Measurements from ENCODE around the gene RHOF.
"Not testable (repeated sequence)": the region's sequence is repeated elsewhere in the genome, so short reads cannot be mapped to it uniquely, and the experiment has no call there.

Gene RHOF

GRCh38 chr12:121793838-121794533 is 498 bp upstream of the RHOF start:
- ChIA-PET POLR2A (interaction anchor here (0.7 to 7.9 kb wide), 7 partner anchors 9 to 106 kb away, joined by 3 to 125 read pairs (median 12); partner anchors contain the start of genes PSMD9 and SETD1B), CTCF (interaction anchor here (0.6 to 9.3 kb wide), 41 partner anchors 9 to 369 kb away, joined by 3 to 125 read pairs (median 4); partner anchors contain the start of gene PSMD9)
- TF ChIP-seq L3MBTL2 (conservative IDR thresholded peaks at IDR 0.05) (peak; percentile 83), ELF4 (IDR thresholded peaks at IDR 0.05) (no peak)
- peak; percentile 84 for DNase-seq (ENCODE audit: extremely low spot score)

- TF ChIP-seq TARDBP (IDR thresholded peaks at IDR 0.05) (no peak), FOXM1 (IDR thresholded peaks at IDR 0.05; ENCODE audit: borderline replicate concordance) (no peak), ZNF384 (IDR thresholded peaks at IDR 0.05) (no peak), FOXK2 (IDR thresholded peaks at IDR 0.05) (no peak), CTBP1 (IDR thresholded peaks at IDR 0.05; ENCODE audit: borderline replicate concordance) (no peak), HDGF (IDR thresholded peaks at IDR 0.05; ENCODE audit: borderline replicate concordance) (no peak)
- ChIA-PET CTCF (interaction anchor here (1.6 to 9.3 kb wide), 7 partner anchors 11 to 104 kb away, joined by 4 to 125 read pairs (median 19); partner anchors contain the start of gene PSMD9), POLR2A (interaction anchor here (1.4 to 7.9 kb wide), 3 partner anchors 12 to 20 kb away, joined by 4 to 125 read pairs (median 12); no protein-coding TSS in a partner anchor)
- no peak for DNase-seq (ENCODE audit: extremely low spot score)
Measured at GRCh38 chr12:121792607-121793439, 665 bp downstream of the RHOF start.

GRCh38 chr12:121791671-121792551 is 1.6 kb downstream of the RHOF start:
- TF ChIP-seq ARNT (IDR thresholded peaks at IDR 0.05) (no peak), ZNF384 (IDR thresholded peaks at IDR 0.05) (no peak), LEF1 (IDR thresholded peaks at IDR 0.05; ENCODE audit: borderline replicate concordance) (no peak), SUZ12 (IDR thresholded peaks at IDR 0.05) (no peak), FOXK2 (IDR thresholded peaks at IDR 0.05) (no peak), NFRKB (IDR thresholded peaks at IDR 0.05) (no peak), HDGF (IDR thresholded peaks at IDR 0.05; ENCODE audit: borderline replicate concordance) (no peak), L3MBTL2 (conservative IDR thresholded peaks at IDR 0.05) (no peak)
- ChIA-PET POLR2A (no interaction called here), CTCF (interaction anchor here (0.7 to 9.3 kb wide), 3 partner anchors 10 to 20 kb away, joined by 3 to 125 read pairs (median 87); no protein-coding TSS in a partner anchor)
- DNase-seq (ENCODE audit: extremely low spot score) = no peak

GRCh38 chr12:121790785-121791184 is 2.7 kb downstream of the RHOF start:
- POLR2A ChIA-PET; DNase-seq (ENCODE audit: extremely low spot score): not testable (repeated sequence)
- CTCF ChIA-PET = interaction anchor here (0.7 to 9.3 kb wide), 2 partner anchors 9 to 21 kb away, joined by 3 to 125 read pairs; no protein-coding TSS in a partner anchor

DNA sequence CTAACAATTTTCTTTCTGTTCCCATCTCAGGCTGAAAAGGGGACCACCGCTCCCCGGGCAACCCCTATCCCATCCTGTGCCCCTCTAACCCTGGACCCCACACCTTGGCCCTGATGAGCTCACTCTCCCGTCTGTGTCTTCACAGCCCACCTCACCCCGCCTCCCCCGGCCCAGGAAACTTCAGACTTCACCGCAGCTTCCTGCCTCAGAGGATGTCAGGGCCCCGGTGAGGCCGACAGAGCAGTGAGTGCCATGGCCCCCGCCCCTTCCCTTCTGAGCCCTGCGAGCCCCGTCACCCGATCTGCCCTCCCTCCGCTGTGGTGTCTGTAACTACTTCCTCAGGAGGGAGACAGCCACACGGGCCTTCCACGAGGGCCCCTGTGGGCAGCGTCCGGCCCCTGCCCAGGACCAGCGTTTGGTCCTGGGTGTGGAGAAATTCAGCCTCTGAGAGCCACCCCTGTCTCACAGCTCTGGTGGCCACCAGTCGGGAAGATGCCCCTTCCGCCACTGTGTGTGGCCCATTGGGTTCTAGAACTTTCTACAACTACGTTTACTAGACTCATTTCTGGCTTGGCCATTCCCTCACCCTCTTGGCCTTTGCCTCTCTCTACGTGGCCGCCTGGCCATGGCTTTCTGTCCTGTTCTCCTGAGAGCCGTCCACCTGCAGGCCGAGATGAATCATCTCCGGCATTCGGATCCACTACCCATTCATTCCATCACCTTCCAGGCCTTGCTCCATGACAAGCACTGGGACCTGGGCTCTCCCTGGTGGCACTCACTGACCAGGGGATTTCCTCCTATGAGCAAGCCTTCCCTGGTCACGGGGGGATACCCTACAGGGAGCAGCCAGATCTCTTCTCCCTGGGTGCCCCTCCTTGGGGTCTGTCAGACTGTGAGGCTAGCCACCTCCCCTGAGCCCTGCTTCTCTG is 3.4 kb downstream of the RHOF start:
- TF ChIP-seq, protein P1, sequence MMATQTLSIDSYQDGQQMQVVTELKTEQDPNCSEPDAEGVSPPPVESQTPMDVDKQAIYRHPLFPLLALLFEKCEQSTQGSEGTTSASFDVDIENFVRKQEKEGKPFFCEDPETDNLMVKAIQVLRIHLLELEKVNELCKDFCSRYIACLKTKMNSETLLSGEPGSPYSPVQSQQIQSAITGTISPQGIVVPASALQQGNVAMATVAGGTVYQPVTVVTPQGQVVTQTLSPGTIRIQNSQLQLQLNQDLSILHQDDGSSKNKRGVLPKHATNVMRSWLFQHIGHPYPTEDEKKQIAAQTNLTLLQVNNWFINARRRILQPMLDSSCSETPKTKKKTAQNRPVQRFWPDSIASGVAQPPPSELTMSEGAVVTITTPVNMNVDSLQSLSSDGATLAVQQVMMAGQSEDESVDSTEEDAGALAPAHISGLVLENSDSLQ (IDR thresholded peaks at IDR 0.05) = no peak
- no peak for TF ChIP-seq NFRKB (IDR thresholded peaks at IDR 0.05)
- no peak for TF ChIP-seq CTBP1 (IDR thresholded peaks at IDR 0.05; ENCODE audit: borderline replicate concordance)
- TF ChIP-seq HDGF (IDR thresholded peaks at IDR 0.05; ENCODE audit: borderline replicate concordance) = no peak
- TF ChIP-seq BHLHE40 (IDR thresholded peaks at IDR 0.05; ENCODE audit: borderline replicate concordance) = no peak
- no peak for TF ChIP-seq L3MBTL2 (conservative IDR thresholded peaks at IDR 0.05)
- TF ChIP-seq ARNT (IDR thresholded peaks at IDR 0.05) = no peak
- no peak for TF ChIP-seq LEF1 (IDR thresholded peaks at IDR 0.05; ENCODE audit: borderline replicate concordance)
- no peak for TF ChIP-seq ELF4 (IDR thresholded peaks at IDR 0.05)
- TF ChIP-seq SP1 (IDR thresholded peaks at IDR 0.05) = no peak
- TF ChIP-seq FOXK2 (IDR thresholded peaks at IDR 0.05) = no peak
- no peak for TF ChIP-seq FOXA1 (IDR thresholded peaks at IDR 0.05)
- no peak for TF ChIP-seq ZNF384 (IDR thresholded peaks at IDR 0.05)
- TF ChIP-seq SUZ12 (IDR thresholded peaks at IDR 0.05) = no peak
- ChIA-PET POLR2A (no interaction called here), CTCF (no interaction called here)
- DNase-seq (ENCODE audit: extremely low spot score) = no peak

DNA sequence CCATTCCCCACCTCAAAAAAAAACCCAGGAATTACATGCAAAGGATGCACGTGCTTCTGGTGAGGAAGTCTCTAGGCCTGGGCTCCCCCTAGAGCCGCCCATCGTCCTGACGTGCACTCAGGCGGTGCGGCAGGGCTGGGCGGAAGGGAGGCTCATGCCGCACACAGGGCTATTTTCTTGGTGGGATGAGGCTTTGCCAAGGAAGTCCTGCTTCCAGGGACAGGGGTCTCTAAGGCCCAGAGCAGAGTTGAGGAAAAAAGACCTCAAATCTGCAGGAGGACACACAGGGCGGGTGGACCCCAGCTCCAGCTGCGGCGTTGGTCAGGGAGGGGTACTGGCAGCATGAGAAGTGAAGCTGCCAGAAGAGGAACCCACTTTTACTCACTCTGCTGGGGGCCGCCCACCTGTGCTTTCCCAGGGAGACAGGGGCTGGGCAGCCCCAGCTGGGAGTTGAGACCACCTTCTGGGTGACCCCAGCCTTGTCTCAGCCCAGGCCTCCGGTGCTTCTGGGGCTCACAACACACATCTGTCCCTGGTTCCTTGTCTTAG is 4.2 kb downstream of the RHOF start:
- CTCF ChIA-PET = no interaction called here
- TF ChIP-seq FOXK2 (IDR thresholded peaks at IDR 0.05) = no peak
- TF ChIP-seq ZNF384 (IDR thresholded peaks at IDR 0.05) = no peak
- TF ChIP-seq NFRKB (IDR thresholded peaks at IDR 0.05) = no peak
- TF ChIP-seq, protein P1 (IDR thresholded peaks at IDR 0.05) = no peak
- no peak for TF ChIP-seq ARNT (IDR thresholded peaks at IDR 0.05)
- POLR2A ChIA-PET = no interaction called here
- no peak for DNase-seq (ENCODE audit: extremely low spot score)
